ENCODE results near the gene UBE2E2.

GRCh38 chr3:23438657-23439056, 235.5 kb downstream of the UBE2E2 start:
- TF ChIP-seq CSDC2 (CRISPR knock-in tag; IDR thresholded peaks at IDR 0.05) (no peak), BACH2 (CRISPR knock-in tag; IDR thresholded peaks at IDR 0.05; ENCODE audit: borderline replicate concordance) (no peak), ZFP30 (CRISPR knock-in tag; IDR thresholded peaks at IDR 0.05) (no peak), RARB (CRISPR knock-in tag; IDR thresholded peaks at IDR 0.05) (no peak), PPARA (CRISPR knock-in tag; IDR thresholded peaks at IDR 0.05; ENCODE audit: borderline replicate concordance) (no peak), ZC3H10 (CRISPR knock-in tag; IDR thresholded peaks at IDR 0.05) (no peak), GLIS3 (CRISPR knock-in tag; IDR thresholded peaks at IDR 0.05) (no peak), ARNTL (CRISPR knock-in tag; IDR thresholded peaks at IDR 0.05; ENCODE audit: borderline replicate concordance, low read depth) (no peak), ISL1 (CRISPR knock-in tag; IDR thresholded peaks at IDR 0.05) (no peak), ZNF8 (CRISPR knock-in tag; IDR thresholded peaks at IDR 0.05) (no peak)
- TF ChIP-seq, protein P1, sequence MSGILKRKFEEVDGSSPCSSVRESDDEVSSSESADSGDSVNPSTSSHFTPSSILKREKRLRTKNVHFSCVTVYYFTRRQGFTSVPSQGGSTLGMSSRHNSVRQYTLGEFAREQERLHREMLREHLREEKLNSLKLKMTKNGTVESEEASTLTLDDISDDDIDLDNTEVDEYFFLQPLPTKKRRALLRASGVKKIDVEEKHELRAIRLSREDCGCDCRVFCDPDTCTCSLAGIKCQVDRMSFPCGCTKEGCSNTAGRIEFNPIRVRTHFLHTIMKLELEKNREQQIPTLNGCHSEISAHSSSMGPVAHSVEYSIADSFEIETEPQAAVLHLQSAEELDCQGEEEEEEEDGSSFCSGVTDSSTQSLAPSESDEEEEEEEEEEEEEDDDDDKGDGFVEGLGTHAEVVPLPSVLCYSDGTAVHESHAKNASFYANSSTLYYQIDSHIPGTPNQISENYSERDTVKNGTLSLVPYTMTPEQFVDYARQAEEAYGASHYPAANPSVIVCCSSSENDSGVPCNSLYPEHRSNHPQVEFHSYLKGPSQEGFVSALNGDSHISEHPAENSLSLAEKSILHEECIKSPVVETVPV (CRISPR knock-in tag; IDR thresholded peaks at IDR 0.05): no peak
